Stimulated activated CD8-positive, alpha-beta memory T cell treated with anti-CD3 and anti-CD28 coated beads, Interleukin-7, amount 100 ng/mL, for 4 hours (primary cell): ENCODE data around the gene HOXC6.

Experiments used
- DNase-seq, 2 donors: peaks; one replicate each; pipeline ENCODE4 v3.0.0-alpha.2; 2020; ENCODE audit warnings: low read depth in 2 of 2

The HOXC6 gene

GRCh38 chr12:54002278-54002914 lies 25.8 kb upstream of the HOXC6 start:
- no peak for DNase-seq

- no peak for DNase-seq
These were observed 25.3 kb upstream of the HOXC6 start for GRCh38 chr12:54002915-54003389.

- DNase-seq, result no peak
These were observed 24.6 kb upstream of the HOXC6 start for GRCh38 chr12:54003625-54004024.

GRCh38 chr12:54004063-54004840 lies 24.0 kb upstream of the HOXC6 start:
- DNase-seq, result no peak

- DNase-seq, result no peak
These were observed 23.3 kb upstream of the HOXC6 start for GRCh38 chr12:54004841-54005530.

GRCh38 chr12:54005531-54005852 lies 22.7 kb upstream of the HOXC6 start:
- no peak for DNase-seq

- peak; percentile 62 to 64 for DNase-seq
These were observed 22.2 kb upstream of the HOXC6 start for GRCh38 chr12:54005853-54006558.

GRCh38 chr12:54006559-54007220 lies 21.6 kb upstream of the HOXC6 start:
- no peak for DNase-seq

GRCh38 chr12:54007538-54008259 lies 20.5 kb upstream of the HOXC6 start:
- no peak for DNase-seq

- DNase-seq, result no peak
These were observed 20.0 kb upstream of the HOXC6 start for GRCh38 chr12:54008260-54008552.

- no peak for DNase-seq
These were observed 18.8 kb upstream of the HOXC6 start for GRCh38 chr12:54009171-54010052.

GRCh38 chr12:54010053-54010971 lies 17.9 kb upstream of the HOXC6 start:
- no peak for DNase-seq

GRCh38 chr12:54010972-54011664 lies 17.1 kb upstream of the HOXC6 start:
- no peak for DNase-seq

GRCh38 chr12:54011665-54012532 lies 16.3 kb upstream of the HOXC6 start:
- DNase-seq, result no peak

GRCh38 chr12:54012631-54013409 lies 15.4 kb upstream of the HOXC6 start:
- DNase-seq, result no peak

- no peak for DNase-seq
These were observed 13.7 kb upstream of the HOXC6 start for GRCh38 chr12:54014377-54015017.
